GM19324 (cell line): Measurements from ENCODE around the gene CENPS.
"Not testable (repeated sequence)": the region's sequence is repeated elsewhere in the genome, so short reads cannot be mapped to it uniquely, and the experiment has no call there.

Experiments used
- ATAC-seq: cut with Tn5 transposase; IDR thresholded peaks from one replicate; pipeline ENCODE4 v1.9.1; 2021; ENCODE audit warnings: mild to moderate bottlenecking, moderate library complexity; ENCODE audit not compliant: unreplicated experiment, low FRiP score

The CENPS gene

DNA sequence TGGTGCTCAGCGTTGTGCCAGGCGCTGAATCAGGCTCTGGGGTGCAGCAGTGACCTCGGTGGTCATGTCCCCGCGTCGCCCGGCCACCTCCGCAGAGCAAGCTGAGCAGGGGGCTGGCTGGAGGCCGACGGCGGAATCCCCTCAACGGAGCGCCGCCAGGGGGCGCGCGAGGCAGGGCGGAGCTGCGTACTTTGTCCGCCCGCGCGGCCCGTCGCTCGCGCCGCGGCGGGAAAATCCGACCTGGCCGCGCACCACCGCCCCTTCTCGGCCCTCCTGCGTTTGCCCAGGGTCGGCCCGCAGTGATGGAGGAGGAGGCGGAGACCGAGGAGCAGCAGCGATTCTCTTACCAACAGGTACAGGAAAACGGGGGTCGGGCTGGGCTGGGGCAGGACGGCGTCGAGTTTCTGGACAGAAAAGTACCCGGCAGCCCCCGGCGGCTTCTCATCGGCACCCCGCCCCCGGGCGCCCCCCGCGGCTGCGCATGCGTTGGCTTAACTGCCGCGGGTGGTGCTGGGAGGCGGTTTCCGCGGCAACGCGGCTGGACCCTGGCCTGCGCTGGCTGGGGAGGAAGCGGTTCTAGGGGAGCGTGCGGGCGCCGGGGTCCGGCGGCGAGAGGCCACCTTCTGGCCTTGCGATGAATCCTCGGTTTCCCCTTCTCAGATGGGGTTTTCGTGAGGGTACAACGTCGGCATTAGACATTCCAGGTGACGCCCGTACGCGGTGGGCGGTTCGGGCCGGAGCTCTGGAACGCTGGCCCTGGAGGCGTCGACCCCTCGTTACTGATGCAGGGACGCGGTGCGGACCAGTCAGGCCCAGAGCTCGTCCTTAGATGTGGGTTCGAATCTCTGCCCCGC lies at the start of gene CENPS:
TSS of gene CENPS (plus strand) at position 218 of the 854 bp plus-strand sequence. CDS start at position 303, 85 bp downstream.
- peak; percentile 87 for ATAC-seq

DNA sequence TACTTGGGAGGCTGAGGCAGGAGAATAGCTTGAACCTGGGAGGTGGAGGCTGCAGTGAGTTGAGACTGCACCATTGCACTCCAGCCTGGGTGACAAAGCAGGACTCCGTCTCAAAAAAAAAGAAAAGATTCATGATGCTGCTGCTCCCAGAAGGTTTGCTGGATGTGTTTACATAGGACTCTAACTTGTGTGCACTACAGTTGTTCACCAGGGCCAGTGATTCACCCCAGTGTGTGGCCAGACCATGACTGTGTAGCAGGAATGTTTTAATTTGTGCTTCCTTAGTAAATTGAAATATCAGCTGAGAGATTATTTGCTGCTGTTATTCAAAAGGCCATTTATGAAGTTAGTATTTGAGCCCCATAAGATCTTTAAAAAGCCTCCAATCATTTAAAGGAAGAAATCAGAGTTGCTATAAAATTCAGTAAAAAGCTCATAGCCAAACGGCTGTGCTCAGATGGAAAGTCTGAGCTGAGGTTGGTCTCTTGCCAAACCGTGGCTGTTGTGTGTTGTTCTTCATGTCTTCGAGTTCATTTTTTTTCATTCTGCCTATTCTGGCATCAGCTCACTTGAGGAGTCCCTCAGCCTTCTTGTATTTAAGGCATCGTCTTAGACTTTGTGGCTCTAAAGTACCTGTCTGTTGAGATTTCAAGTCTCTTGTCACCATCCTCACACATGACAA lies 49.5 kb upstream of the CENPS start:
- ATAC-seq = no peak

DNA sequence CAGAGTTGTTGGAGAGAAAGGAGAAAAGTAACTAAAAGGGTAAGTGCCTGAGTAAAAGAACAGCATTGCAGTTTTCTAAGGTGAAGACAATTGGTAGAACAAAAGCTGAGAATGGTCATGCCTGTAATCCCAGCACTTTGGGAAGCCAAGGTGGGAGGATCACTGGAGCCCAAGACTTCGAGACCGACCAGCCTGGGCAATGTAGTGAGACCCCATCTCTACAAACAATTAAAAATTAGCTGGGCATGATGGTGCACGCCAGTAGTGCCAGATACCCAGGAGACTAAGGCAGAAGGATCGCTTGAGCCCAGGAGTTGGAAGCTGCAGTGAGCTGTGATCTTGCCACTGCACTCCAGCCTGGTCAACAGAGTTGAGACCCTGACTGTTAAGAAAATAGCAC lies 46.6 kb upstream of the CENPS start:
- ATAC-seq = no peak

DNA sequence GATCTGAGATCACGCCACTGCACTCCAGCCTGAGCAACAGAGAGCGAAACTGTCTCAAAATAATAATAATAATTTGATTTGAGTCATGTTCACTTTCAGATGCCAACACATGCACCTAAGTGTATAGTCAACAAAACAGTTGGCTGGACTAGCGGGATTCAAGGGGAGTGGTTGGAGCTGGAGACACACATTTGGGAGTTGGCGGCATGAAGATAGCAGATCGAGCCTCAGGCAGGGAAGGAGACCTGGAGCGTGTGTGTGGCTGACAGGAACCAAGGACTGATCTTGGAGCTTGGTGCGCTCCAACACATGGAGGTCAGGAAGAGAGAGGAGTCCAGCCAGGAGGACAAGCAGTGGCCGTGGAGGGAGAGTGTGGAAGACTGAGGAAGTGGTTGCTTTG lies 46.0 kb upstream of the CENPS start:
- no peak for ATAC-seq

DNA sequence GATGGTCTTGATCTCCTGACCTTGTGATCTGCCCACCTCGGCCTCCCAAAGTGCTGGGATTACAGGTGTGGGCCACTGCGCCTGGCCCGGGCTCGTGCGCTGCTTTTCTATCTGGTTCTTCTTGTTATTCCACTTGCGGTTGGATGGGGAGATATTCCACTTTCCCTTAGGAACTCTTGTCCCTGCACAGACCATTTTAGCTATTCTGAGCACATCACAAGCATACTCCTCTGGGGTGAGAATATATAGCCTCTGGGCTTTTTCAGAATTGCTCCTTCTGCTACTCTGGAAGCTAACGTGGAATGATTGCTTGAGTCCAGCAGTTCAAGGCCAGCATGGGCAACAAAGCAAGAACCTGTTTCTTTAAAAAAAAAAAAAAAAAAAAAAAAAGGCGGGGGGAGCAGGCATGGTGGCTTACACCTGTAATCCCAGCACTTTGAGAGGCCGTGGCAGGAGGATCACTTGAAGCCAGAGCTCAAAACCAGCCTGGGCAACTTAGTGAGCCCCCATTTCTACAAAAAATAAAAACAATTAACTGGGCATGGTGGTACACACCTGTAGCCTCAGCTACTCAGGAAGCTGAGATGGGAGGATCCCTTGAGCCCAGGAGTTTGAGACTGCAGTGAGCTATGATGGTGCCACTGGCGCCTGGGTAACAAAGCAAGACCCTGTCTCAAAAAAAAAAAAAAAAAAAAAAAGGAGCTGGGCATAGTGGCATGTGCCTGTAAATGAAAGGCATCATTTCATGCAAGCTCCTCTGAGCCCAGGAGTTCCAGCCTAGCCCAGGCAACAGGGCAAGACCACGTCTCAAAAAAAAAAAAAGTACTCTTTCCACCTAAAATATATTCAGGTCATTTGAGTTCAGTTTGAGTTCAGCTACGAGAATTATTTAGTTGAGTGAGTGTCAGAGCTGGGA lies 43.2 kb upstream of the CENPS start:
- no peak for ATAC-seq

DNA sequence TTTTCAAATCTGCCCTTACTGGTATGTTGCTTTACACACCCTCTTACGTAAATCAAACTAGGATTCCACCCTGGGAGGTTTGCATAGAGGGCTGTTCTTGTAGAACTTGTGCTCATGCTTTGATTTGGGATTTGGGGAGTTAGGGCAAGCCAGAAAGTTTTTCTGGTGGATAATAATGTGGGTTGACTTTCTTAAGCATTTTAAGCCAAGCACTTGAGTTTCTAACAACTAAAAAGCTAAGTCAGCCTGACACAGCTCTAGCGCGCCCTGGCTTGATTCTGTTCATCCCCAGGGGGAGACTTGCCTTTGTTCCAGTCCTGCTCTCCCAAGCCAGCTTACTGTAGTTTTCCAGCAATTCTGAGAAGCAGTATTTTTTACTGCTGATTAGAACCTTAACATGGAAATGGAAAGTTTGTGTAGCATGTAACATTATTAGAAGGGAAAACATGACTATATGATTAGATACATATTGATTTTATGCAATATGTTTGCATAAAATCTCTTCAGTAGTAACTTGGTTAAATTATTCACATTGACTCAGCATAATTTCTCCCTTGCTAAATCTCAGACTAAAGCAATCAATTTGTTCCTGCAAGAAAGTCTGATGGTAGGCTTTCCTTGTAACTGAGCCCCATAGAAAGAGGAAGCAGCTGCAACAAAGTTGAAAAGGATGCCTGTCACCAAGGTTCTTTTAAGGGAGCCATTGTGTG lies 42.4 kb upstream of the CENPS start:
- ATAC-seq = no peak

DNA sequence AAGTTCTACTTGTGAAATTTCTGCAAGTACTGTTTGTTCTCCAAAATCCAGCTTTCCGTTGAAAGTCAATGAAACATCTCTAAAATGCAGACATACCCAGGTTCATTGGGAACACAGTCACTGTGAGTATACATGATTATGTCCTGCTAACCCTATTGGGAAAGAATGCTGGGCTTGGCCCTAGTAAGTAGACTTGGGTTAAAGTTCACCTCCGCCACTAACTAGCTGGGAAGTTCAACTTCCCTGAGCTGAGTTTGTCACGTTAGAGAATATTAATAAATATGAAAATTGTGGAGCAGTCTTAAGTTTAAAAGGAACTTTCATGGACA lies 41.9 kb upstream of the CENPS start:
- no peak for ATAC-seq

DNA sequence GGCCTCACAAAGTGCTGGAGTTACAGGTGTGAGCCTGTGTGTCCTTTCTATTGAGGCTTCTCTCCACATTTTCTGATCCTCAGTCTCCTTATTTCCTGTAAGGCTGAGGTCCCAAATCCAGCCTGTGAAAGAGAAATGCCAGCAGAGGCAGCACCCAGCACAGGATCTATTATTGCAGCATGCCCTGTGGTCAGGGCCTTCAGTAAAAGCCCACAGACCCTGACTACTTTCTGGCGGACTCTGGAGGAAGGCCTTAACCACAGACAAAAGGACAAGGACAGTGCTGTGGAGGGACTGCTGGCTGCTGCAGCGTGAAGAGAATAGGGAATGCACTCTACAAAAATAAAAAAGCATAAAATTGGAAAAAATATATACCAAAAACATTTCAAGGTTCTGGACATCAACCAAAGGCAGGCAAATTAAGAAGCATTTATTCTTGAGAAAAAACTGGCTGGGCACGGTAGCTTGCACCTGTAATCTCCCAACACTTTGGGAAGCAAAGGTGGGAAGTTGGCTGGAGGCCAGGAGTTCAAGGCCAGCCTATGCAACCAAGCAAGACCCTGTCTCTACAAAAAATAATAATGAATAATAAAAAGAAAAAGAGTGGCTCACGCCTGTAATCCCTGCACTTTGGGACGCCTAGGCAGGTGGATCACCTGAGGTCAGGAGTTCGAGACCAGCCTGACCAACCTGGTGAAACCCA lies 40.8 kb upstream of the CENPS start:
- ATAC-seq = no peak

DNA sequence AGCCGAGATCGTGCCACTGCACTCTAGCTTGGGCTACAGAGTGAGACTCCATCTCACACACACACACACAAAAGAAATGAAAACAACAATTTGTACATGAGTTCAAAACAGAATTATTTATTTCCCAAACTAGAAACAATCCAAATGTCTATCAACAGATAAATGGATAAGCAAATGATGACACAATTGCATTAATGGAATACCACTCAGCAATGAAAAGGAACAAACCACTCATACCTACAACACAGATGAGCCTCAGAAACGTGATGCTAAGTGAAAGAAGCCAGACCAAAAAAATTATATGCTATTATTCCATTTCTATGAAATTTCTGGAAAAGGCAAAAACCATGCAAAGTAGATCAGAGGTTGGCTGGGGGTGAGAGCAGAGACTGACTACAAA lies 33.4 kb upstream of the CENPS start:
- ATAC-seq = no peak

DNA sequence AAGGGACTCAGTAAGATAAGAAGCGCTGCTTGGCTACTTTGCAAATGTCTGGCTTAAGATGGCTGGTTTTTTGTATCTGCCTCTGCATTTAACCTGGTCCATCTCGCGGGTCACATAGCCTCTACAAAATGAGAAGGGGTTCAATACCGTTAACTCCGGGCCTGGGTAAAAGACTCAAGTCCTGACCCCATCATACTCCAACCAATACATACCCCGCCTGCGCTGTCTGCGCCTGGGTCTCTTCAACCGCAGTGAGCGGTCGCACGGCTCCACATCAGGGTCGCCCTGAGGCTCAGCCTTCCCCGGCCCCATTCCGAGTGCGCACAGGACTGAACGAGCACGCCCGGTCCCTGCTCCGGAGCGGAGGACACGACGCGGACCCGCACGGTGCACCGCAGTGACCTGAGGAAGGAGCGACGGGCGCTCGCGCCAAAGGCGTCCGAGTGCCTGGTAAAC lies 31.9 kb upstream of the CENPS start:
- no peak for ATAC-seq

DNA sequence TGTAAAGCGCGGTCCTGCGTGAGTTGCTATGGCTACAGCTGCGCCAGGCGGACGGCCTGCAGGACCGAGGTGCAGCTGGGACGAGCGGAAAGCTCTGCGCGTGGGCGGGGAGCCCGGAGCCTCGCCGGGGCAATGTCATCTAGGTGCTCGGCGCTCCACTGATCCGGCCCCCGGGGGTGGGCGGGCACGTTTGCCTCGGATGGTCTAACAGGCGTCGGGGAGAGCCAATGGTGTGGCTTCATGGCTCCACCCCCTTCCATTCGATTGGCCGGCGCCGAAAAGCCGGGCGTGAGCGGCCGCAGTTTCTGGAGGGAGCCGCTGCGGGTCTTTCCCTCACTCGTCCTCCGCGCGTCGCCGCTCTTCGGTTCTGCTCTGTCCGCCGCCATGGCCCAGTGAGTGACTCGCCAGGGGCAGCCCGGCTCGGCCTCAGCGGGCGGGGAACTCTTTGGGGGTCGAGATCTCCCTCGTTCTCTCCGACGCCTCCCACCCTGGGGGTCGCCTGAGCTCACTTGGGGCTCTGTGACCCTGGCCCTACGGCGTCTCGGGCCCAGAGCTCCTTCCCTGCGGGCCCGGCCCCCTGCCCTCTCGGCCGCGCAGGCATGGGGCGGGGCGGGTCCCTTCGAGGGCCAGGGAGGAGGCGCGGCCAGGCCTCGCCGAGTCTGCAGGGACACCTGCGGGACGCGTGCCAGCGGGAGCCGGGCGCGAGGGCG lies 31.3 kb upstream of the CENPS start, which contains the start of gene PGD:
TSS of gene PGD (plus strand) at position 331 of the 710 bp plus-strand sequence. CDS start at position 385, 54 bp downstream.
- peak; percentile 97 for ATAC-seq

DNA sequence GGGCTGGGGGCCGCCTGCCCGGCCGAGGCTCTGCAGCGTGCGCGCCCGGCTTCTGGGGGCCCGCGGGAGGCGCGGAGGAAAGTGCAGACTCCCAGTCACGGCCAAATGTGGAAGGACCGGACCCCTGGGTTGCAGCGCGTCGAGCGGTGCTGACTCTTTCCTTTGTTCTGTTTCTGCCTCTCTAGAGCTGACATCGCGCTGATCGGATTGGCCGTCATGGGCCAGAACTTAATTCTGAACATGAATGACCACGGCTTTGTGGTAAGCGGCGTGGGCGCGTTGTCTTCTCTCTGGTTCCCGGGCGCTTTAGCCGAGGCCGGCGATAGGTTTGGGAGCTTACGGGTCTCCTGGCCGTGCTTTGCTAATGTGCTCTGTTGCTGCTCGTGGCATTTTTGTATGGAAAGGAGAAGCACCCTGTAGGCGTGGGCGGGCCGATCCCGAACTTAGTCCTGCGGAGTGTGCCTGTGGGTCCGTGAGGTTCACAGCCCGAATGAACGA lies 30.7 kb upstream of the CENPS start:
- ATAC-seq = no peak

DNA sequence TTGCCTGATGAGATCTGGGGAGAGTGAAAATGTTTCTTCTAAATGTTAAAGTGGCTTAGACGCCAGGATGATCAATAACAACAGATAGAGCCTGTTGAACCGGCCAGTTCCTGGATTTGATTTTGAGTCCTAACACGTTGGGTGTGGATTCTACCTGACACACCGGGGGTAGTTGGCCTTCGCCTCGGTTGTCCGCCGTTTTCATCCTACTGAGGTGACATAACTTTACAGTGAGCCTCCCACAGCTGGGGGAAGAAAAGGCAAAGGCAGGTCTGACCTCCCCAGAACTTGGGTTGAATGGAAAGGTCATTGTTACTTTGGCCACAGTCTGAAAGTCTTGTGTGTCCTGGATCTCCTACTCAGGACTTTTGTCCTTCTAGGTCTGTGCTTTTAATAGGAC lies 30.2 kb upstream of the CENPS start:
- ATAC-seq = no peak

DNA sequence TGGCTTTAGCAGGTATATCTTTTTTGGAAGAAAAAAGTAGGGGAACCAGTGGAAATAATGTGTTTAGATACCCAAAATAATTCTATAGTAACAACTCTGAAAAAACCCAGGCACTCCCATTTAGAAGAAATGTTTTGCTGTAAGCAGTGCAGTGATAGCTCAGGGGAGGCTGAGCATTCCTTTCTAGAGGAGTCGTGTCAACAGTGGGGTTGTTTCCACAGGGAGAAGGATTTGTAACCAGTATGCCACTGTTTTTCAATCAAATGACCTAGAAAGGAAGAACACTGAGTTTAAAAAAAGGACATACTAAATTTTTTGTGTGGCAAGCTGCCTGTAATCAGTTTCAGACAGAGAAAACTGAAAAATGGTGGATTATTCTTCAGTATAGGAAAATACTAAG lies 29.0 kb upstream of the CENPS start:
- ATAC-seq = no peak

DNA sequence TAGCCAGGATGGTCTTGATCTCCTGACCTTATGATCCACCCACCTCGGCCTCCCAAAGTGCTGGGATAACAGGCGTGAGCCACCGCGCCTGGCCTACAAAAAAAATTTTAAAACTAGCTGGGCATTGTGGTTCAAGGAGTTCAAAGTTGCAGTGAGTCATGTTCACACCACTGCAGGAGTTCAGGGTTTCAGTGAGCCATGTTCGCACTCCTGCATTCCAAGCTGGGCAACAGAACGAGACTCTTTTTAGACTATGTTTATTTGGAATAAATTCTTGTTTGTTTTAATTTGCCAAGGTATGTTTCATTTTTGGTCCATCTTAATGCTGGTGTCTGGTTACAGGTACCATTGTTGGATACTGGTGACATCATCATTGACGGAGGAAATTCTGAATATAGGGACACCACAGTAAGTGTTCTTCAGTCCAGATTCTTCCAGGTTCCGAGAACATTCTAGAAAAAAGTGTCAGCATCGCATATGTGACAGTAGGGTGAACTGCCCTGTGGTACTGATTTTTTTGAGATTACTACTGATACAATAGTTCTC lies 27.4 kb upstream of the CENPS start:
- no peak for ATAC-seq

DNA sequence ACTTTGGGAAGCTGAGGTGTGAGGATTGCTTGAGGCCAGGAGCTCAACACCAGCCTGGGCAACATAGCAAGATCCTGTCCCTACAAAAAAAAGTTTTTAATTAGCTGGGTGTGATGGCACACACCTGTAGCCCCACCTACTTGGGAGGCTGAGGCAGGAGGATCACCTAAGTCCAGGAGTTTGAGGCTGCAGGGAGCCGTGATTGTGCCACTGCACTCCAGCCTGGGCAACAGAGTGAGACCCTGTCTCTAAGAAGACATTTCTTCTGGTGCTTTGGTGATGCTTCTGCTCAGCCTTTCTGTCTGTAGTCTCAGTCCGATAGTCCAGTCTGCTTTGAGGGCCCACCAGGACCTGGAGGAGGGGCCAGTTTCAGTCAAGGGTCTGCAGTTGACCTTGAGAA lies 23.0 kb upstream of the CENPS start:
- ATAC-seq = no peak

DNA sequence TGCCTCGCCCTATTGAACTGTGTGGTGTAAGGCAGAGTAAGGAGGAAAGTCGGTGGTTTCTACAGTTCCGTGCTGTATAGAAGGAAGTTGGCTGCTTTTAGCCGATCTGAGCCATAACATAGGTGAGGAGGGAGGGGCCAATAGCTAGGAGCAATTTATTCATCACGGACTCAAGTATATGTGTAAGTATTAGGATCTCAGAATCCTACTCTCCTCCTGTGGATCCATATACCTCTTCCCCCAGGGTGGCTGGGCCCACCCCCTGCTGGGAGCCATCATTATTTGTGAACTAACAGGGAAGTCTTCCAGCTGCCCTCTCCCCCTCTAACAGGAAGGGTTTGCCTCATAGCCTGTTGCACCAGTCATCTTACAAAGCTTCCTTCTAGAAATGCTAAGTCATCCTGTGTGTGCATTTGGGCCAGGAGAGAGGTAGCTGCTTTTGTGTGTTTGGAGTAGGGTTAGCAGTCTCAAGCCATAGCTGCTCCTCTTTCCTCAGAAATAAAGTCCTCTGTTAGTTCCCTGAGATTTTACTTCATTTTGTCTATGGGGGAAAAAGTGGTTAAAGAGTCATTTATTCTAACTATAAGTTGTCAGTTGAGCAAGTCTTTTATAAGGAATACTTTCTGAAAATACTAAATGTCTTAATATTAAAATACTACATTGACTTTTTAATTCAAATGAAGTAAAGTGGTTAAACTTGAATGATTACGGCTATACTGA lies 14.9 kb upstream of the CENPS start:
- ATAC-seq = no peak

DNA sequence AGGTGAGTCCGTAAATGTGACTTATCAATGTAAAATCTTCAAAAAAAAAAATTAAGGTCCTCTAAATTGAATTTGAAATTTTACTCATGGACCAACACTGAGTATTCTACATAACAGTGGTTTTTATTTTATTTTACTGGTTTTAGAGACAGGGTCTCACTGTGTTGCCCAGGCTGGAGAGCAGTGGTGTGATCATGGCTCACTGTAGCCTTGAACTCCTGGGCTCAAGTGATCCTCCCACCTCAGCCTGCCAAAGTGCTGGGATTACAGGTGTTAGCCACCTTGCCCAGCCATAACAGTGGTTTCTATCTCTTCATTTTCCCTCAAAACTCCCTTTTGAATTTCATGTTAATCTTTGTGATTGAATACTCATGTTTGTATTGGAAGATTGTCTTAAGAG lies 14.3 kb upstream of the CENPS start:
- ATAC-seq = not testable (repeated sequence)
